ENCODE measurements around the gene HMGB1. TPM values are rescaled to one million over a fixed set of nuclear protein-coding genes. Genes with fewer than 3 reads are reported as not detected.

The HMGB1 gene
- total and polyA plus RNA-seq, 4 donors, result 83.9 to 276 (median 195) TPM

DNA sequence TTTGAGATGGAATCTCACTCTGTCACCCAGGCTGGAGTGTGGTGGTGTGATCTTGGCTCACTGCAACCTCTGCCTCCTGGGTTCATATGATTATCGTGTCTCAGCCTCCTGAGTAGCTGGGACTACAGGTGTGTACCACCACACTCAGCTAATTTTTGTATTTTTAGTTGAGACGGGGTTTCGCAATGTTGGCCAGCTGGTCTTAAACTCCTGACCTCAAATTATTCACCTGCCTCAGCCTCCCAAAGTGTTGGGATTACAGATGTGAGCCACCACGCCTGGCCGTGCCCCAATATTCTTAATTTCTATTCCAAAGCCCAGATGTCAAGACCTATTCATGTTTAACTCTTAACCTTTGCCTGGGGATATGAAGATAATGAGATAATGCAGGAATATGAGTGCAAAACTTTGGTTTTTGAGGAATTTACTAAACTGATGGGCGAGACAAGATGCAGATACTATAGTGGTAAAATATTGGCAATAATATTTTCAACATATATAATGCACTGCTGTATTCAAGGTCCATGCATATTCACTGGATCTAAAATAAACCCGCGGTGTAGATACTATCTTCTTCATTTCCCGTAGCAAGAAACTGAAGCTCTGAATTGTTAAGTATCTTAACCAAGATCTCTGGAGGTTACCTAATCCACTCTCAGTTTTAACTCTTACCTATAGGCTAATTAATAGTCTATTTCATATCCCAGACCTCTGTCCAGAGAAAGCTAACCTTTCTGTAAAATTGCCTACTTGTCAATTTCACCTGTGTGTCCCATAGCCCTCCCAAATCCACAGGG lies 43.7 kb upstream of the HMGB1 start:
- H3K27me3 ChIP-seq (ENCODE audit: control insufficient read depth in 4 of 4, insufficient read depth in 4 of 4, low read length in 3 of 4), result no peaks in the 10 kb centered on the region
- no peak overlapping the region for H3K9ac ChIP-seq (ENCODE audit: low read depth in 1 of 2, low read length in 2 of 2)
- H3K36me3 ChIP-seq (ENCODE audit: control insufficient read depth in 4 of 4, insufficient read depth in 3 of 4, low read depth in 1 of 4, low read length in 3 of 4), result no peaks in the 10 kb centered on the region
- no peaks in the 10 kb centered on the region for H3K4me1 ChIP-seq (ENCODE audit: control insufficient read depth in 4 of 4, insufficient read depth in 4 of 4, low read length in 3 of 4)
- WGBS, result 94% methylated on average over 9 of the region's 9 CpGs
- H3K27ac ChIP-seq (ENCODE audit: low read depth in 1 of 2, low read length in 2 of 2), result no peak overlapping the region
- DNase-seq (ENCODE audit: low spot score), result no peak
- H3K9me3 ChIP-seq (ENCODE audit: control insufficient read depth in 4 of 4, low read length in 3 of 4), result no peaks in the 10 kb centered on the region
- H3K4me3 ChIP-seq (ENCODE audit: low read depth in 1 of 3, low read length in 3 of 3), result no peak overlapping the region
- TF ChIP-seq HNF4G (IDR thresholded peaks at IDR 0.05) (no peak), GABPA (IDR thresholded peaks at IDR 0.05 in 1 of 2, conservative IDR thresholded peaks at IDR 0.05 in 1 of 2) (no peak), HNF4A (conservative IDR thresholded peaks at IDR 0.05) (no peak), RAD21 (IDR thresholded peaks at IDR 0.05) (no peak), FOXA1 (IDR thresholded peaks at IDR 0.05) (no peak), FOXA2 (IDR thresholded peaks at IDR 0.05) (no peak)
- TF ChIP-seq, protein P1, sequence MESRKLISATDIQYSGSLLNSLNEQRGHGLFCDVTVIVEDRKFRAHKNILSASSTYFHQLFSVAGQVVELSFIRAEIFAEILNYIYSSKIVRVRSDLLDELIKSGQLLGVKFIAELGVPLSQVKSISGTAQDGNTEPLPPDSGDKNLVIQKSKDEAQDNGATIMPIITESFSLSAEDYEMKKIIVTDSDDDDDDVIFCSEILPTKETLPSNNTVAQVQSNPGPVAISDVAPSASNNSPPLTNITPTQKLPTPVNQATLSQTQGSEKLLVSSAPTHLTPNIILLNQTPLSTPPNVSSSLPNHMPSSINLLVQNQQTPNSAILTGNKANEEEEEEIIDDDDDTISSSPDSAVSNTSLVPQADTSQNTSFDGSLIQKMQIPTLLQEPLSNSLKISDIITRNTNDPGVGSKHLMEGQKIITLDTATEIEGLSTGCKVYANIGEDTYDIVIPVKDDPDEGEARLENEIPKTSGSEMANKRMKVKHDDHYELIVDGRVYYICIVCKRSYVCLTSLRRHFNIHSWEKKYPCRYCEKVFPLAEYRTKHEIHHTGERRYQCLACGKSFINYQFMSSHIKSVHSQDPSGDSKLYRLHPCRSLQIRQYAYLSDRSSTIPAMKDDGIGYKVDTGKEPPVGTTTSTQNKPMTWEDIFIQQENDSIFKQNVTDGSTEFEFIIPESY (IDR thresholded peaks at IDR 0.05), result no peak

DNA sequence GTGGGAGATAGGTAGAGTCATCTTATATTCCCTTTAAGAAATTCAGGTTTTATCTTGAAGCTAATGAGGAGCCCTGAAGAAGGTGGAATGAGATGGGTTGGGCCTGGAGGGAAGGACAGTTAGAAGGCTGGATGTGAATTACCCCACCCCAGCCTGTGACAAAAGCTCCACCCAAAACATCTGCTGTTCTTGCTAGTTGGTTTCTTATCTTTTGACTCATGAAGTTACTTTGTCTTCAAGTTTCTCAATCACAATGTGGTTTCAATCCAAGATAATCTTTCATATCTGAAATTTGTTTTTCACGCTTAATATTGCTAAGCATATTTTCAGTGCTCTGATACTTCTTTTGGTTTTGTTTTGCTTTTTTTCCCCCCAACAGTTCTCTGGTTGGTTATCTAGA lies 38.3 kb upstream of the HMGB1 start:
- 84% methylated on average over 1 of the region's 1 CpG for WGBS
- no peaks in the 10 kb centered on the region for H3K9me3 ChIP-seq (ENCODE audit: control insufficient read depth in 4 of 4, low read length in 3 of 4)
- H3K4me1 ChIP-seq (ENCODE audit: control insufficient read depth in 4 of 4, insufficient read depth in 4 of 4, low read length in 3 of 4), result no peaks in the 10 kb centered on the region
- H3K27me3 ChIP-seq (ENCODE audit: control insufficient read depth in 4 of 4, insufficient read depth in 4 of 4, low read length in 3 of 4), result no peaks in the 10 kb centered on the region
- DNase-seq (ENCODE audit: low spot score), result no peak
- H3K9ac ChIP-seq (ENCODE audit: low read depth in 1 of 2, low read length in 2 of 2), result no peak overlapping the region
- H3K27ac ChIP-seq (ENCODE audit: low read depth in 1 of 2, low read length in 2 of 2), result no peak overlapping the region
- TF ChIP-seq JUND (IDR thresholded peaks at IDR 0.05) (no peak), FOXA2 (IDR thresholded peaks at IDR 0.05) (no peak), NR2F2 (IDR thresholded peaks at IDR 0.05) (no peak), RXRA (IDR thresholded peaks at IDR 0.05) (no peak), GABPA (IDR thresholded peaks at IDR 0.05 in 1 of 2, conservative IDR thresholded peaks at IDR 0.05 in 1 of 2) (no peak), RAD21 (IDR thresholded peaks at IDR 0.05) (no peak), YY1 (IDR thresholded peaks at IDR 0.05) (no peak), HNF4A (conservative IDR thresholded peaks at IDR 0.05) (no peak)
- TF ChIP-seq, protein P1 (IDR thresholded peaks at IDR 0.05), result no peak
- H3K36me3 ChIP-seq (ENCODE audit: control insufficient read depth in 4 of 4, insufficient read depth in 3 of 4, low read depth in 1 of 4, low read length in 3 of 4), result no peaks in the 10 kb centered on the region
- no peak overlapping the region for H3K4me3 ChIP-seq (ENCODE audit: low read depth in 1 of 3, low read length in 3 of 3)

DNA sequence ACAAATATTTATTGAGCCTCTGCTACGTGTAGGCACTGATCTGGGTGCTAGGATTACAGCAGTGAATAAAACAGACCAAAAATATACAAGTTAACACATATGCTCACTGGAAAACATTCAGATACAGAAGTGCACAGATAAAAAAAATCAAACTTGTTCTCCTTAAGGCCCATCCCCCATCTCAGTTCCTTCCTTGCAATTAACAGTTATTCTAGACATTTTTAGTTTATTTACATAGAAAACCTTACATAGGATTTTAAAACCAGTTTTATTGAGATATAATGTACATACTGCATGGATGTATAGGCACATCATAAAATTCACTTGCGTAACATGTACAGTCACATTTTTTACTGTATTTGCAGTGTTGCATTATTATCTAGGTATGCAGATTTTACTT lies 36.5 kb upstream of the HMGB1 start:
- Histone ChIP-seq H3K9ac (ENCODE audit: low read depth in 1 of 2, low read length in 2 of 2) (no peak overlapping the region), H3K4me1 (ENCODE audit: control insufficient read depth in 4 of 4, insufficient read depth in 4 of 4, low read length in 3 of 4) (no peaks in the 10 kb centered on the region), H3K9me3 (ENCODE audit: control insufficient read depth in 4 of 4, low read length in 3 of 4) (no peaks in the 10 kb centered on the region), H3K36me3 (ENCODE audit: control insufficient read depth in 4 of 4, insufficient read depth in 3 of 4, low read depth in 1 of 4, low read length in 3 of 4) (no peaks in the 10 kb centered on the region), H3K27me3 (ENCODE audit: control insufficient read depth in 4 of 4, insufficient read depth in 4 of 4, low read length in 3 of 4) (no peaks in the 10 kb centered on the region), H3K4me3 (ENCODE audit: low read depth in 1 of 3, low read length in 3 of 3) (no peak overlapping the region), H3K27ac (ENCODE audit: low read depth in 1 of 2, low read length in 2 of 2) (no peak overlapping the region)
- WGBS, result 90% methylated on average over 2 of the region's 2 CpGs
- no peak for DNase-seq (ENCODE audit: low spot score)
- TF ChIP-seq FOXA1 (IDR thresholded peaks at IDR 0.05) (no peak), NR2F2 (IDR thresholded peaks at IDR 0.05) (no peak), SP1 (IDR thresholded peaks at IDR 0.05) (no peak), HNF4G (IDR thresholded peaks at IDR 0.05) (no peak), FOXA2 (IDR thresholded peaks at IDR 0.05) (no peak), GABPA (IDR thresholded peaks at IDR 0.05 in 1 of 2, conservative IDR thresholded peaks at IDR 0.05 in 1 of 2) (no peak), JUND (IDR thresholded peaks at IDR 0.05) (no peak), HNF4A (conservative IDR thresholded peaks at IDR 0.05) (no peak), EGR1 (IDR thresholded peaks at IDR 0.05; ENCODE audit: low read depth in 2 of 2) (no peak)
- TF ChIP-seq, protein P2, sequence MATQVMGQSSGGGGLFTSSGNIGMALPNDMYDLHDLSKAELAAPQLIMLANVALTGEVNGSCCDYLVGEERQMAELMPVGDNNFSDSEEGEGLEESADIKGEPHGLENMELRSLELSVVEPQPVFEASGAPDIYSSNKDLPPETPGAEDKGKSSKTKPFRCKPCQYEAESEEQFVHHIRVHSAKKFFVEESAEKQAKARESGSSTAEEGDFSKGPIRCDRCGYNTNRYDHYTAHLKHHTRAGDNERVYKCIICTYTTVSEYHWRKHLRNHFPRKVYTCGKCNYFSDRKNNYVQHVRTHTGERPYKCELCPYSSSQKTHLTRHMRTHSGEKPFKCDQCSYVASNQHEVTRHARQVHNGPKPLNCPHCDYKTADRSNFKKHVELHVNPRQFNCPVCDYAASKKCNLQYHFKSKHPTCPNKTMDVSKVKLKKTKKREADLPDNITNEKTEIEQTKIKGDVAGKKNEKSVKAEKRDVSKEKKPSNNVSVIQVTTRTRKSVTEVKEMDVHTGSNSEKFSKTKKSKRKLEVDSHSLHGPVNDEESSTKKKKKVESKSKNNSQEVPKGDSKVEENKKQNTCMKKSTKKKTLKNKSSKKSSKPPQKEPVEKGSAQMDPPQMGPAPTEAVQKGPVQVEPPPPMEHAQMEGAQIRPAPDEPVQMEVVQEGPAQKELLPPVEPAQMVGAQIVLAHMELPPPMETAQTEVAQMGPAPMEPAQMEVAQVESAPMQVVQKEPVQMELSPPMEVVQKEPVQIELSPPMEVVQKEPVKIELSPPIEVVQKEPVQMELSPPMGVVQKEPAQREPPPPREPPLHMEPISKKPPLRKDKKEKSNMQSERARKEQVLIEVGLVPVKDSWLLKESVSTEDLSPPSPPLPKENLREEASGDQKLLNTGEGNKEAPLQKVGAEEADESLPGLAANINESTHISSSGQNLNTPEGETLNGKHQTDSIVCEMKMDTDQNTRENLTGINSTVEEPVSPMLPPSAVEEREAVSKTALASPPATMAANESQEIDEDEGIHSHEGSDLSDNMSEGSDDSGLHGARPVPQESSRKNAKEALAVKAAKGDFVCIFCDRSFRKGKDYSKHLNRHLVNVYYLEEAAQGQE (IDR thresholded peaks at IDR 0.05), result no peak
- TF ChIP-seq, protein P3, sequence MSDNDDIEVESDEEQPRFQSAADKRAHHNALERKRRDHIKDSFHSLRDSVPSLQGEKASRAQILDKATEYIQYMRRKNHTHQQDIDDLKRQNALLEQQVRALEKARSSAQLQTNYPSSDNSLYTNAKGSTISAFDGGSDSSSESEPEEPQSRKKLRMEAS (IDR thresholded peaks at IDR 0.05), result no peak
- TF ChIP-seq, protein P4, sequence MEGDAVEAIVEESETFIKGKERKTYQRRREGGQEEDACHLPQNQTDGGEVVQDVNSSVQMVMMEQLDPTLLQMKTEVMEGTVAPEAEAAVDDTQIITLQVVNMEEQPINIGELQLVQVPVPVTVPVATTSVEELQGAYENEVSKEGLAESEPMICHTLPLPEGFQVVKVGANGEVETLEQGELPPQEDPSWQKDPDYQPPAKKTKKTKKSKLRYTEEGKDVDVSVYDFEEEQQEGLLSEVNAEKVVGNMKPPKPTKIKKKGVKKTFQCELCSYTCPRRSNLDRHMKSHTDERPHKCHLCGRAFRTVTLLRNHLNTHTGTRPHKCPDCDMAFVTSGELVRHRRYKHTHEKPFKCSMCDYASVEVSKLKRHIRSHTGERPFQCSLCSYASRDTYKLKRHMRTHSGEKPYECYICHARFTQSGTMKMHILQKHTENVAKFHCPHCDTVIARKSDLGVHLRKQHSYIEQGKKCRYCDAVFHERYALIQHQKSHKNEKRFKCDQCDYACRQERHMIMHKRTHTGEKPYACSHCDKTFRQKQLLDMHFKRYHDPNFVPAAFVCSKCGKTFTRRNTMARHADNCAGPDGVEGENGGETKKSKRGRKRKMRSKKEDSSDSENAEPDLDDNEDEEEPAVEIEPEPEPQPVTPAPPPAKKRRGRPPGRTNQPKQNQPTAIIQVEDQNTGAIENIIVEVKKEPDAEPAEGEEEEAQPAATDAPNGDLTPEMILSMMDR (IDR thresholded peaks at IDR 0.05; ENCODE audit: low read depth, low read length, missing input control), result no peak

Data from liver (tissue), 9 donors.